GF-D8 (cell line): Measurements from ENCODE around the gene PYGB.

ENCODE experiments used
- DNase-seq: peaks from one replicate; lab custom pipeline; 2025; lab: John Stamatoyannopoulos, UW

The PYGB gene

DNA sequence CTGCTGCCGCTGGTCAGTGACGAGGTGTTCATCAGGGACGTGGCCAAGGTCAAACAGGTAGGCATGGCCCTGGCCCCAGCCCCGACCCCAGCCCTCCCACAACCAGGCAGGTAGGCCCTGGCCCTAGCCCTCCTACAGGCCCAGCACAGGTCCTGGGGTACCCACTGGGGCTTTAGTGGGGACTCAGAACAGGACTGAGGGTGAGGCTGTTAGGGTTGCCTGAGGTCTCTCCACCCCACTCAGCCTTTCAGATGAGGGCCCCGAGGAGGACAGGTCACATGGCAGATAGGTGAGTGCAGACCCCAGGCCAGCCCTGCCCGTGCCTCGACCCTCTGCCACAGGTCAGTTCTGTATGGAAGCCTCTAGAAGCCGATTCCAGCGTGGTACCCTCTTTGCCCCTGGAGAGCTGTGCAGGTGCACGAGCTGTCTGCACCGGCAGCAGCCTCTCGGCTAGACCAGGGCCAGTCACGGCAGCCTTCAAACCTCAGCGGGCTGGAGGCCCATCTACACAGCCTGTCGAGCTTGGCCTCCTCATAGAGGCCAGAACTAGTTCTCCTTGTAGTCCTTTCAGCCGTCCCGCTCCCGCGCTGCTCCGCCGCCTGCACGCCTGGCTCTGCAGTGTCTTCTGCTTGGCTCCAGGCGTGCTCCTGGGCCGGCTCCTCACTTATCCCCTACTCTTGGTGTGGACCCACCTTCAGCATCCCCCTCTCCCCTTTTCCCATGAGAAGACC is 35.5 kb downstream of the PYGB start:
- DNase-seq = no peak

DNA sequence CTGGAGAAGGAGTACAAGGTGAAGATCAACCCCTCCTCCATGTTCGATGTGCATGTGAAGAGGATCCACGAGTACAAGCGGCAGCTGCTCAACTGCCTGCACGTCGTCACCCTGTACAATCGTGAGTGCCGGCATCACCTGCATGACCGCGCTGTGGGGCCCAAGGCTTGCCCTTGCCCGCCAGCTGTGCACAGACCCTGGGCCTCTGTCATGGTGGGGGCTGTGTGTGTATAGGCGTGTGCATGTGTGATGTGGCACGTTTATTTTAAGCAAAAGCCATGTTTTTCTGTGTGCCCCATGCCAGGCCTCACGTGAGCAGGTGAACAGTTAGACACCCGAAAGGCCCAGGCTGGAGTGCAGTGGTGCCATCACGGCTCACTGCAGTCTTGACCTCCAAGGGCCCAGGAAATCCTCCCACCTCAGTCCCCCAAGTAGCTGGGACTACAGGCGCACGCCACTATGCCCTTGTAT is 36.3 kb downstream of the PYGB start:
- DNase-seq = no peak

- DNase-seq = no peak
Measured at GRCh38 chr20:25285091-25285647, 37.3 kb downstream of the PYGB start.

DNA sequence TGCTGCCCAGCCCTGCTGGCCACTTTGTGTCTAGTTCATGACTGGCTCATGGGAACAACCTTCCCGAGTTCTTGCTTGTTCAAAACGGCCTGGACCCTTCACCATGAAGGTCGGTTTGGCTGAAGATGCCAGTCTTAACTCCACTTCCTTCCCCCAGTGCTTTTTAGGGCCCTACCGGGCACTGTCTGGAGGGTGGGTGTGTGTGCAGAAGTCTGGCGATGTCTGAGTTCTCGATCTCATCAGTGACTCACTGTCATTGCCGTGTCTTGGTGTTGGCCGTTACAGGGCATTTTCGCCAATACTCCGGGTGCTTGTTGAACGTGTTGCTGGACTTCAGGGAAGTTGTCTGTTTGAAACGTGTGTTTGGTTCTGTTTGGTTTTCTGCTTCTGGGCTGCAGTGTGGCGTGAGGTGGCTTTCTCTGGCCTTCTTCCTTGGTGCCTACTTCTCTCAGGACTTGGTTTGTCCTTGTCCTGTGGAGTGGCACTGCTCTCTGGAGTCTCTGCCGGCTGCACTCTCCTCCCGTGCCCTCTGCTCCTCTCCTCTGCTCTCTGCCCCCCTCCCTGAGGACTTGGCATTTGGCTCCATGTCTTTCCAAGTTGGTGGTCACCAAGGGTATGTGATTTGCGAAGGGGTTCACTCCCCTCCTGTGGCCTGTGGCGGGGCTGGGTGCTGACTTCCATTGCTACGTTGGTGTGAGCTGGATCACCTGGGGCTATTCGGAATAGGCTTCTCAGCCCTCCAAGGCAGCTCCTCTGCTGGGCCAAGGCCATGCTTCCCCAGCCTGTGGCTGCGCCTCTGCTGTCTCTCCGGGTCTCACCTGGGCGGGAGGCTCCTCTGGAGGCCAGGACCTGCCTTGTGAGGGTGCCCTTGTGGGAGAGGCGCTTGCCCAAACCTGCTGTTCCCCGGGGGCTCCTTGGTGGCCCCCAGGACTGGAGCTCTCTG is 38.2 kb downstream of the PYGB start:
- no peak for DNase-seq

- DNase-seq = no peak
Measured at GRCh38 chr20:25286917-25287316, 39.0 kb downstream of the PYGB start.

- DNase-seq = no peak
Measured at GRCh38 chr20:25287631-25288290, 39.9 kb downstream of the PYGB start.

- no peak for DNase-seq
Measured at GRCh38 chr20:25288291-25289181, 40.7 kb downstream of the PYGB start.

DNA sequence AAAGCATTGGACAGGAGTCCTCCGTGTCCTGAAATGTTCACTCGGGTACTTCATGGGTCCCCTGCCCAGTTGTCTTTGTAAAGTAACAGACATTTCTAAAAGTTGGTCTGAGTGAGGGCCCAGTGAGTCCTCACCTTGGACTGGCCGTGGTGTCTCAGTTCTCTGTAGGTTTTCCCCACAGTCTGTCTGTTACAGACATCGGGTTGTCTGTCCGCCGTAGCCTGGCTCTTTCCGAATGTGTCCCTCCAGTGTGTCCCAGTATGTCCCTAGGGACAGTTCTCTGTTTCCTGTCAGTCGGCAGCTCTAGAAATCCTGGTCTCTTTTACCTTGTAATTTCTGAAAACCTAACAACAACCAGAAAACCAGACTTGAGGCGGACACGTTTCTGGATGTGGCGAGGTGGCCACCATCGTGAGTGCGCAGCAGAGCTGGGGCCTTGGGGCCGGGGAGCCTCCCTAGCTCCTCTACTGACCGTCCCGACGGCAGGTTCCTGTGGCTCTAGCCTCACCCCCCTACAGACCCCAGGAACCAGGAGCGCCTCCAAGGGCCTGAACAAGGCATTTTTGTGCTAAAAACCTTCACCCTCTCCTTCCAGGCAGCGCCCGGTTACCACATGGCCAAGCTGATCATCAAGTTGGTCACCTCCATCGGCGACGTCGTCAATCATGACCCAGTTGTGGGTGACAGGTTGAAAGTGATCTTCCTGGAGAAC is 42.2 kb downstream of the PYGB start:
- DNase-seq = no peak

DNA sequence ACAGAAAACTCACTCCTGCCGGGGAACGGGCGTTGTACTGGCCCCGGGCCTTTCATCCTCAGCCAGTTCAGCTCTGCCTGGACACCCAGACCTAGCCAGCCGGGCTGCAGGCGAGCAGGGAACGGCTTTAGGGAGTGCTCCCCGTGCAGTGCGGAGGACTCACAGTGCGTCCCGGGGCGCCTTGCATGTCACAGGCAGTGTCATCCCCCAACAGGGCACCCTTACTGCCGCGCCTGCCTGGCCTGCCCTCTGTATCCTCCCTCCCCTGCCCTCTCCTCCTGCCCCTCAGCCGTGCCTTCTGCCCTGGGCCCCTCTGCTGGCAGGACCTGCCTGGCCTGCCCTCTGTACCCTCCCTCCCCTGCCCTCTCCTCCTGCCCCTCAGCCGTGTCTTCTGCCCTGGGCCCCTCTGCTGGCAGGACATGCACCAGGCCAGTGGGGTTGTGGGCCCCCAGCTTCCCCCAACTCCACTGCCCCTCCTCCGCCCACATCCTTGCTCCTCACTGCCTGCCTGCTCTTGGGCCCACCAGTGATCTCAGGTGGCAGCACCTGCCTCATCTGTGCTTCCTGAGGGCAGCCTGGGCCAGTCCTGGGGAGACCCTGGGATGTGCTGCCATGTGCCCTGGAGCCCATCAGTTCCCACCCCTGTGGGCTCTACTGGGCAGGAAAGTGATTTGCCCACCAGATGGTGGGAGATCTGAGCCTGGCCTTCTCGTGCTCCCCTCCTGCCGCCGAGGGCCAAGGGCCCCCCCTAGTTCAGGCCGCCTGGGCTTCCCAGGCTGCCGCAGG is 43.0 kb downstream of the PYGB start:
- DNase-seq = no peak

DNA sequence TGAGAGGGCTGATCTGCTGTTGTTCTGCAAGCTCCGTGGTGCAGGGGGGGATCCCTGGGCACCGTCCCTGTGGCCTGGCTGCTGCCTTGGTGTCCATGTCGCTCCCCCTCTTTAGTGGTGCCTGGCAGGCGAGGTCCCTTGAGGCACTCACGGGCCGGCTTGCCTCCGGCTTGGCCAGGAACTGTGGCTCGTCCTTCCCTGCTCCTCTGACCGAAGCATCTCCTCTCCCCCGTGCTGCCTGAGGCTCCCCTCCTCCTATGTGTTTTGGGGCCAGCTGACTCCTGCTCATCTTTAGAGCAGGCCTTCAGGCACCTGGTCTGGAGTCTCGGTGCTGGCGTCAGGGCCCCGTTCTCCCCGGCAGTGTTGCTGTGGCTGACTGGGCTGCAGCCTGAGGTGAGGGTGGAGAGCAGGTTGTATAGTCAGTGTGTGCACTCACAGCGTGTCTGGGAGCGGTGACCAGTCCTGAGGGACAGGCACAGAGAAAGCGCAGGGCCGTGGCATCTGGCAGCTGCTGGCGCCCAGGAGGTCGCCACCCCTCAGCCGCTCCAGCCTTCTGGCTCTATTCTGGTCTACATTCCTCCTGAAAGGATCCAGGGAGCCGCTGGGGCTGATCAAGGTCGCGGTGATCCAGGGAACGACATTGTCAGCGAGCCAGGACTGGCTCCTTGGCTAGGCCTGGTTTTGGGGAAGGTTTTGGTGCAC is 43.7 kb downstream of the PYGB start:
- no peak for DNase-seq

- DNase-seq = no peak
Measured at GRCh38 chr20:25292176-25292891, 44.4 kb downstream of the PYGB start.

DNA sequence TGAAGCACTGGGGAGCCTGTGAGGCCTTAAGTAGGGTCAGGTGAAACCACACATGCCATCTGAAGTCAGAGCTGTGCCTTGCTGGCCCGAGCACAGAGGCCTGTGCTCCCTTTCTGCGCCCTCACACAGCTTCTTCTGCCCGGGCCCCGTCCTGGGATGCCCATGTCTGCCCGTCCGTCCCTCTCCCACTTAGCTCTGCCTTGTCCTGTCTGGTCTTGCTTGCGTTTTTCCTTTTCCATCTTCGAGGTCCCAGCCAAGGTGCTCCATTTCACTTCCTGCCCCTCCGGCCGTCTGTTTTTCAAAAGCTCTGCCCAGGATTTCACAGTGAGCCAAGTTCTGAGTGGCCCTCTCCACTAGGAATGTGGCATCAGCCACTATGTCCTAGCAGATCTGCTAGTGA is 45.6 kb downstream of the PYGB start:
- no peak for DNase-seq

DNA sequence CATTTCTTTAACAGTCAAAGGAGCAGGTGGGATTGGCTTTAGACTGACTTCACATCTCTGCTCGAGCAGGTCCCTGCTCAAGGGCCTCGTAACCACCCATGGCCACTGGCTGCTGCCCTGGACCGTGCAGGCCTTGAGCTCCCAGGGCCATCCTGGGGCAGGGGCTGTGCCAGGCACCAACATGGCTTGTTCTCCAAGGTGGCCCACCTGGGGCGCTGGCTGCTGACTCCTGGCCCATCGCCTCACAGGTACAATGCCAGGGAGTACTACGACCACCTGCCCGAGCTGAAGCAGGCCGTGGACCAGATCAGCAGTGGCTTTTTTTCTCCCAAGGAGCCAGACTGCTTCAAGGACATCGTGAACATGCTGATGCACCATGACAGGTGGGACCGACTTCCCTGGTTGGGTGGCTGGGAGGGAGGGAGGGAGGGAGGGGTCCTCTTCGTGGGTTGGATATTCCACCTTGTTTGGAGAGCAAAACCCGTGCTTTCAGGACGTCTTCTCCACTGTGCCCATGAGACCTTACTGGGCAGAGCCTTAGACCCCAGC is 46.1 kb downstream of the PYGB start:
- no peak for DNase-seq

- DNase-seq = no peak
Measured at GRCh38 chr20:25294459-25295385, 46.8 kb downstream of the PYGB start.

GRCh38 chr20:25295386-25296093 is 47.7 kb downstream of the PYGB start:
- no peak for DNase-seq
